ENCODE data around the gene PYCR2.
A peak's percentile ranks its signal among the peaks of the same experiment; 100 is the strongest.

Gene PYCR2

GRCh38 chr1:225921734-225922709 is 2.0 kb downstream of the PYCR2 start:
- Histone ChIP-seq H3K79me2 (ENCODE audit: insufficient read depth, low read length) (peaks cover 18% of the 10 kb centered on the region), H3K9me3 (ENCODE audit: insufficient read depth, low read length) (no peaks in the 10 kb centered on the region), H3K9me2 (replicated peaks; ENCODE audit: insufficient read depth, low read length) (no peaks in the 10 kb centered on the region), H3F3A (ENCODE audit: insufficient read depth) (peaks cover 12% of the 10 kb centered on the region; the same call in 1 of the 2 replicates), H2AFZ (ENCODE audit: low read depth, low read length, severe bottlenecking) (no peak overlapping the region), H4K20me1 (ENCODE audit: low read depth, low read length) (no peaks in the 10 kb centered on the region), H3K4me2 (ENCODE audit: low read depth, low read length, poor library complexity, severe bottlenecking) (peak overlapping the region; percentile 78), H3K27ac (ENCODE audit: low read depth, low read length) (no peak overlapping the region), H3K9ac (ENCODE audit: low read length) (peak overlapping the region; percentile 100; the same call in 1 of the 2 replicates), H3K4me3 (ENCODE audit: insufficient read depth, low read length, poor library complexity, severe bottlenecking) (no peak overlapping the region), H3K27me3 (ENCODE audit: low read length) (no peaks in the 10 kb centered on the region), H3K36me3 (ENCODE audit: low read length) (0 out of 2 replicates have a peak, but pooled peaks cover 5% of the 10 kb centered on the region)
- TF ChIP-seq, protein P1, sequence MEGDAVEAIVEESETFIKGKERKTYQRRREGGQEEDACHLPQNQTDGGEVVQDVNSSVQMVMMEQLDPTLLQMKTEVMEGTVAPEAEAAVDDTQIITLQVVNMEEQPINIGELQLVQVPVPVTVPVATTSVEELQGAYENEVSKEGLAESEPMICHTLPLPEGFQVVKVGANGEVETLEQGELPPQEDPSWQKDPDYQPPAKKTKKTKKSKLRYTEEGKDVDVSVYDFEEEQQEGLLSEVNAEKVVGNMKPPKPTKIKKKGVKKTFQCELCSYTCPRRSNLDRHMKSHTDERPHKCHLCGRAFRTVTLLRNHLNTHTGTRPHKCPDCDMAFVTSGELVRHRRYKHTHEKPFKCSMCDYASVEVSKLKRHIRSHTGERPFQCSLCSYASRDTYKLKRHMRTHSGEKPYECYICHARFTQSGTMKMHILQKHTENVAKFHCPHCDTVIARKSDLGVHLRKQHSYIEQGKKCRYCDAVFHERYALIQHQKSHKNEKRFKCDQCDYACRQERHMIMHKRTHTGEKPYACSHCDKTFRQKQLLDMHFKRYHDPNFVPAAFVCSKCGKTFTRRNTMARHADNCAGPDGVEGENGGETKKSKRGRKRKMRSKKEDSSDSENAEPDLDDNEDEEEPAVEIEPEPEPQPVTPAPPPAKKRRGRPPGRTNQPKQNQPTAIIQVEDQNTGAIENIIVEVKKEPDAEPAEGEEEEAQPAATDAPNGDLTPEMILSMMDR (IDR thresholded peaks at IDR 0.05; ENCODE audit: insufficient read depth, low read length, poor library complexity, severe bottlenecking) = no peak
- TF ChIP-seq EZH2phosphoT487 (conservative IDR thresholded peaks at IDR 0.05; ENCODE audit: low read length) = no peak

DNA sequence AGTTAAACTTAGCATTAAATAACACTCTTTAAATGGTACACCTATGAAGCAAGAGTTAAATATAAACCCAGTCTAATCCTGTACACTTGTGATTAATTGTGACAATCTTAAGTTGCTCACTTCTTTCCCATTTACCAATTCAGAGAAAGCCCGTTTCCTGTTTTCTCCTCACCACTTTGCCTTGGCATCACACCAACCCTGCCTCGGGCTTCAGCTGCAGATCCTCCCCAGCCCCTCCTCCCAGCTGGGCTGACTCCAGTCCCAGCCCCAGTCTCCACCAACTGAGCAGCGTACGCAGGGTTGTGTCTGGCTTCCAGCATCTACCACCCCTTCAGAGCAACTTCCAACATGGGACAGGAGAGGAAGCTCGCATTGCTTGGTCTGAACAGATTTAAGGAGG is 4.1 kb downstream of the PYCR2 start:
- H4K20me1 ChIP-seq (ENCODE audit: low read depth, low read length) = no peaks in the 10 kb centered on the region
- H3K36me3 ChIP-seq (ENCODE audit: low read length) = 0 out of 2 replicates have a peak, but pooled peaks cover 5% of the 10 kb centered on the region
- H3K9me2 ChIP-seq (replicated peaks; ENCODE audit: insufficient read depth, low read length) = no peaks in the 10 kb centered on the region
- no peak overlapping the region for H2AFZ ChIP-seq (ENCODE audit: low read depth, low read length, severe bottlenecking)
- peaks cover 18% of the 10 kb centered on the region for H3K79me2 ChIP-seq (ENCODE audit: insufficient read depth, low read length)
- no peaks in the 10 kb centered on the region for H3K27me3 ChIP-seq (ENCODE audit: low read length)
- TF ChIP-seq, protein P1 (IDR thresholded peaks at IDR 0.05; ENCODE audit: insufficient read depth, low read length, poor library complexity, severe bottlenecking) = no peak
- no peak for TF ChIP-seq EZH2phosphoT487 (conservative IDR thresholded peaks at IDR 0.05; ENCODE audit: low read length)
- H3K9ac ChIP-seq (ENCODE audit: low read length) = no peak overlapping the region
- H3K9me3 ChIP-seq (ENCODE audit: insufficient read depth, low read length) = no peaks in the 10 kb centered on the region
- no peak overlapping the region for H3K27ac ChIP-seq (ENCODE audit: low read depth, low read length)
- no peak overlapping the region for H3K4me2 ChIP-seq (ENCODE audit: low read depth, low read length, poor library complexity, severe bottlenecking)
- no peak overlapping the region for H3K4me3 ChIP-seq (ENCODE audit: insufficient read depth, low read length, poor library complexity, severe bottlenecking)
- peaks cover 6% of the 10 kb centered on the region; the same call in 1 of the 2 replicates for H3F3A ChIP-seq (ENCODE audit: insufficient read depth)

GRCh38 chr1:225918280-225918679 is 5.8 kb downstream of the PYCR2 start:
- Histone ChIP-seq H3K79me2 (ENCODE audit: insufficient read depth, low read length) (peaks cover 11% of the 10 kb centered on the region), H3K4me3 (ENCODE audit: insufficient read depth, low read length, poor library complexity, severe bottlenecking) (no peak overlapping the region), H4K20me1 (ENCODE audit: low read depth, low read length) (no peaks in the 10 kb centered on the region), H2AFZ (ENCODE audit: low read depth, low read length, severe bottlenecking) (no peak overlapping the region), H3K27ac (ENCODE audit: low read depth, low read length) (no peak overlapping the region), H3F3A (ENCODE audit: insufficient read depth) (peaks cover 4% of the 10 kb centered on the region; the same call in 1 of the 2 replicates), H3K9me3 (ENCODE audit: insufficient read depth, low read length) (no peaks in the 10 kb centered on the region), H3K27me3 (ENCODE audit: low read length) (no peaks in the 10 kb centered on the region), H3K9ac (ENCODE audit: low read length) (no peak overlapping the region), H3K36me3 (ENCODE audit: low read length) (0 out of 2 replicates have a peak, but pooled peaks cover 5% of the 10 kb centered on the region), H3K9me2 (replicated peaks; ENCODE audit: insufficient read depth, low read length) (no peaks in the 10 kb centered on the region), H3K4me2 (ENCODE audit: low read depth, low read length, poor library complexity, severe bottlenecking) (no peak overlapping the region)
- TF ChIP-seq EZH2phosphoT487 (conservative IDR thresholded peaks at IDR 0.05; ENCODE audit: low read length) = no peak
- TF ChIP-seq, protein P1 (IDR thresholded peaks at IDR 0.05; ENCODE audit: insufficient read depth, low read length, poor library complexity, severe bottlenecking) = no peak

Measured in SU-DHL-6 (cell line).